ENCODE data around the gene LETM1. TPM values are rescaled to one million over a fixed set of nuclear protein-coding genes. Genes with fewer than 3 reads are reported as not detected.

LETM1 gene
- total and polyA plus RNA-seq, 2 of the 13 experiments (the other 11 are each of a cell fraction or from before 2014, with no cell fraction given): 9.7 to 41.6 TPM

DNA sequence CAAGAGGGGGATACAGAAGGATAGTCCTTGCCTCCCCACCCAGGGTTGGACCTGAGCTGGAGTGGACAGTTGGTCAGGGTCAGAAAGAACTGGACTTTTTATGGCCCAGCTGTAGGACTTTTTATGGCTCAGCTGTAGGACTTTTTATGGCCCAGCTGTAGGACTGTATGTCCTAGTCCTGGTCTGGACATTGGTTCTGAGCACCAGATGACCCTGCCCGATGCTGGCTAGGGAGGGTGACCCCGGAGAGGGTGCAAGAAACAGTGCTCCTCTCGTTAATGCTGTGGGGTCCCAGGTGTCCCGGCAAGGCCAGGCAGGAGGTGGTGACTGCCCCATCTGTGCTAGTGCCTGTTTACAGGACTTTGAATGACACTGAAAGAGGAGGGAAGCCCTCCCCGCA lies 2.0 kb upstream of the LETM1 start:
- no peak for TF ChIP-seq ZFP91 (CRISPR knock-in tag; IDR thresholded peaks at IDR 0.05; ENCODE audit: borderline replicate concordance)
- TF ChIP-seq GMEB1 (CRISPR knock-in tag; IDR thresholded peaks at IDR 0.05; ENCODE audit: borderline replicate concordance): no peak
- TF ChIP-seq NONO (IDR thresholded peaks at IDR 0.05): no peak
- TF ChIP-seq NONO (CRISPR knock-in tag; conservative IDR thresholded peaks at IDR 0.05): 0 out of 2 replicates have a peak, but pooled peaks have one; percentile 37
- TF ChIP-seq ZC3H13 (CRISPR knock-in tag; IDR thresholded peaks at IDR 0.05): peak; percentile 44; the same call in 1 of the 2 replicates
- no peak for TF ChIP-seq CHD4 (IDR thresholded peaks at IDR 0.05; ENCODE audit: borderline replicate concordance, low read length)
- intact Hi-C loops (cut with micrococcal nuclease; ENCODE audit: unreplicated experiment): loop anchor here (2.0 kb wide), 2 partner anchors 13 to 41 kb away; partner anchors contain the start of gene NSD2
- Histone ChIP-seq H3K4me2 (ENCODE audit: low read depth, low read length) (peak overlapping the region; percentile 89), H3K9me3 (ENCODE audit: low read length) (no peaks in the 10 kb centered on the region), H3K27ac (ENCODE audit: extremely low read length, insufficient read depth, low read length) (no peak overlapping the region), H3K79me2 (ENCODE audit: insufficient read depth, low read length) (peaks cover 29% of the 10 kb centered on the region), H3K4me1 (ENCODE audit: insufficient read depth, low read length) (peaks cover 68% of the 10 kb centered on the region), H2AFZ (ENCODE audit: low read length) (no peak overlapping the region), H3K9ac (ENCODE audit: insufficient read depth, low read depth, low read length) (no peak overlapping the region; the same call in 1 of the 2 replicates), H3K27me3 (ENCODE audit: control insufficient read depth in 1 of 2, insufficient read depth in 2 of 2, low read length in 2 of 2) (no peaks in the 10 kb centered on the region; a peak in 1 of 5 replicates), H3K36me3 (replicated peaks in 1 of 2; ENCODE audit: control insufficient read depth in 1 of 2, insufficient read depth in 2 of 2, low read length in 2 of 2) (no peaks in the 10 kb centered on the region; a peak in 1 of 5 replicates), H4K20me1 (ENCODE audit: insufficient read depth, low read length) (no peaks in the 10 kb centered on the region), H3K4me3 (replicated peaks in 1 of 3; ENCODE audit: insufficient read depth in 1 of 3, low read depth in 2 of 3, low read length in 3 of 3) (no peak overlapping the region)
- BruUV-seq (replicated peaks): no TSS peak
- no peak for FAIRE-seq
- 72% methylated on average over 5 of the region's 5 CpGs for WGBS (ENCODE audit: low lambda C conversion rate)
- ChIA-PET POLR2A (interaction anchor here (1.5 to 2.0 kb wide), 2 partner anchors 12 to 18 kb away, joined by 3 to 9 read pairs; partner anchors contain the start of gene NSD2), CTCF (ENCODE audit: low intra/inter-chr PET ratio, low total read pairs) (no interaction called here)
- DNase-seq (ENCODE audit: low spot score): no peak
- in situ Hi-C loops (cut with HindIII; ENCODE audit: extremely low pct_ligation_motif_present, low pct_unique_long_range_greater_than_20kb): no loop called here
- no peak for ATAC-seq
